ENCODE data around the gene GLMP.

DNA sequence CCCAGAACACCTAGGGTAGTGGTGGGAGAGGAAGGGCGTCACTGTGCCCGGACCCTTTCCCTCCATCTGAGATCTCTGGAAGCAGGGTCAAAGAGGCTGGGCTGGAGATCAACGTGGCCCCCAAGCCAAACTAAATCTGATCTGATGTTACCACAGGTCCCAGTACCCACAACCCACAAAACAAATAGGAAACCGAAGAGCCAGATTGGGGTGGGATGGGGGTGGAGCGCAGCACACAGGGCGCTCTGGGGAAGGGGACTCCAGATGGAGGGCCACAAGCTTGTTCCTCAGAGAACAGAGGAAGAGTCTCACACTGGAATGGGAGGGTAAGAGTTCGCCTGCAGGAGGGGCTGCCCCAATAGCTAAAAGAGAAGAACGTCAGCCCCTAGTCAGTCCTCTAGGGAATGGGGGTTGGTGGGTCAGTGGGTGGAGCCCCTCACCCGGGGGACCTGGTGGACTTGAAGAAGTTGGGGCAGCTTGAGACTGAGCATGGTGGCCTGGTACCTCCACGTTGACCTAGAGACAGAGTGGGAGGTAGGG is 49.2 kb downstream of the GLMP start:
- TF ChIP-seq CTCF (IDR thresholded peaks at IDR 0.05) (no peak), EP300 (IDR thresholded peaks at IDR 0.05) (no peak), POLR2A (IDR thresholded peaks at IDR 0.05) (no peak)

Data from gastroesophageal sphincter (tissue), 3 donors.